Fibroblast of gingiva (primary cell): ENCODE data around the gene USP13.

Experiments
- DNase-seq: peaks from one replicate; pipeline ENCODE4 v3.0.0-alpha.2; 2011; ENCODE audit warnings: low read depth

USP13 gene

GRCh38 chr3:179697736-179698332, 45.0 kb downstream of the USP13 start:
- DNase-seq = no peak

DNA sequence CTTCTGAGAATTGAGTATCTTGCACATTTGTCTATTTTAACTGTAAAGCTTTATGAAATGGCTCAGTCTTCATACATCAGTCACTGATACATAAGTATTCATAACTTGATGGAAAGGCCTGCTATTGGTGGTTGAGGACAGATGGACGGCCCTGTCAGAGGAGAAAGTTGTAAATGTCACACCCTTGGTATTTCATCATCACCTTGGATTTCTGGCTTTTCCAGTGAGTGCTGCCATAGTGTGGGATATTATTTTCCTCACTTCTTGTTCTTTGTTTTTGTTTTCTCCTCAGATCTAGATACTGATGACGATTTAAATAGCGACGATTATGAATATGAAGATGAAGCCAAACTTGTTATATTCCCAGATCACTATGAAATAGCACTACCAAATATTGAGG, 47.9 kb downstream of the USP13 start:
- DNase-seq = no peak

DNA sequence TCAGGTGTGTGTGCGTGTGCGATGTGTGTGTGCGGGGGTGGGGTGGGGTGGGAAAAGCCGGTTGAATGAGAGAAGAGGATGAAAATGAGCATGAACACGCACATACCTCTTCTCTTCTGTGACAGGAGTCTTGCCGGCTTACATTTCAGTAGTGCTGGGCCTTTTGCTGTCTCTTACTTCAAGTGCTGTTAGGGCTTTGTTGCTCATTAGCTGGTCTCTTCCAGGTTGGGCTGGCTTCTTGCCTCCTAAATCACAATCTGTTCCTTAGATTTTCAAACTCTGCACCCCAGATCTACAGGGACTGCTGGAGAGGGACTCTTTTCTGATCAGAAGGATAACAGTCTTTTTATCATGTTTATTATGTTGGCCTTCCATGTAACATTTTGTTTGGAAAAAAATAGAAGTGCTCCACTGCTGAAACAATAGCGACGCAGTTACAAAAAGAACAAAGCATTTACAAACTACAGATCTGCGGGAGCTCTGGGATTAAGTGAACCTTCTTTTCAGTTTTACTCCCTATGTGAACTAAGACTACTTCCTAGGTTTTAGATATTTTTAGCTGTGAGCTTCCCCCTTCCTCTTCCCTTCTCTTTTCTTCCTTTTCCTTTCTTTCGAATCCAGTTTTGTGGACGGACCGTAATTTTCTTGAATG, 48.5 kb downstream of the USP13 start:
- DNase-seq = no peak

DNA sequence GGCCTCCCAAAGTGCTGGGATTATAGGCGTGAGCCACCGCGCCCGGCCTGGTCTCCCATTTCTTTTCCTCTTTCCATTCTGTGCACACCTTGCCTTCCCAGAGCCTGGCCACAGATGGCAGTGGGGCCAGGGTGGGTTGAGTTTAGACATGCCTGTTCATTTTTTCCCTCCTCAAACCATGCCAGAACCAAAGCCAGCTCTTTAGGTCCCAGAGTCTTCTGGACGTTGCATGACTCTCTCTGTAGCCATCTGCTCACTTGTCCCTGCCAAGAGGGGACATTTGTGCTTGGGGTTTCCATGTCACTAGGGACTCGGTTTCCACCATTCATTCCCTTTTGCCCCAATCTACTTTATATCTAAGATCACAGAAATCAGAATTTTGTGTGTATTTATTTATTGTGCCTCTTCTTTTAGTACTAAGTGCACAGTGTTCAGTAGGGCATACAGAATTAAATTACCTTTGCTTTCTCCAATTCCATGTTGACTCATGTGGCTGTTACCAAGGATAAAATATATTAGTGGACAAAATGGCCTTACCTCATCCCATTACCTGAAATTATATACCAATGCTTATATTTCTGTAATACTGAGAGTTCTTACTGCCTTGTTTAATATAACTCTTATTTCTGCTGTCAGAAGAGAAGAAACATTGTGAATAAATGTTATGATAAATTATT, 49.6 kb downstream of the USP13 start:
- no peak for DNase-seq

DNA sequence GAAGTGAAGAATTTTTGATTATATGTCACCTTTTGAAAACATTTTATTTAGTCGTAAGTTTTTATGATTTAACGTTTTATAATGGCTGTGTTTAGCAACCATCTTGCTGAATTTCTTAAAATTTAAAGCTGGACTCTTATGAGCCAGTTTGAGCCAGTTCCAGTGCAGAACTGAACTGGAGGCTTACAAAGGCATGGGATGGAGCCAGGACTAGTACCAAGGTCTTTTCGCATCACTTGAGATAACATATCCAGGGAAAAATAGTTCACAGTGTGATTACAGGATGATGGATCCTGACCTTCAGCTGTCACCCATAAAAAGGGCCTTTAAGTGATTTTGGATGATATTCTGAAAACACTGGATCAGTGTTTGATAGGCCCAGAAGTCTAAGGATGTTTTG, 51.0 kb downstream of the USP13 start:
- no peak for DNase-seq

- DNase-seq = peak; percentile 98
Observed at GRCh38 chr3:179706233-179706632, 53.4 kb downstream of the USP13 start.

- DNase-seq = no peak
Observed at GRCh38 chr3:179710079-179710478, 57.2 kb downstream of the USP13 start.

- peak; percentile 95 for DNase-seq
Observed at GRCh38 chr3:179713643-179714090, 60.8 kb downstream of the USP13 start.

DNA sequence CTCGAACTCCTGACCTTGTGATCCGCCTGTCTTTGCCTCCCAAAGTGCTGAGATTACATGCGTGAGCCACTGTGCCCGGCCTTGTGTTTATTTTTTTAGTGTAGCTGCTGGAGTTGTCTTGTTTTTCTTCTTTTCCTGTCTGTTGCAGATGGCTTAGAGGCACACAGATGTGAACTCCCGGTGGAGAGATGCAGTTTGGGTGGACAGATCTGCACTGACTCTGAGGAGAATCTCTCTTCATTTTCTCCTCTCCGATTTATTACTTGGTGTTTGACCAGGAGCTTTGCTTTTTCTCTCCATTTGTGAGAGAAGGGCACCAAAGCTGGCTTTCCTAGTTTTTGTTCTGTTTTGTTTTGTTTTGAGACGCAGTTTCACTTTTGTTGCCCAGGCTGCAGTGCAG, 62.7 kb downstream of the USP13 start:
- peak; percentile 30 for DNase-seq

DNA sequence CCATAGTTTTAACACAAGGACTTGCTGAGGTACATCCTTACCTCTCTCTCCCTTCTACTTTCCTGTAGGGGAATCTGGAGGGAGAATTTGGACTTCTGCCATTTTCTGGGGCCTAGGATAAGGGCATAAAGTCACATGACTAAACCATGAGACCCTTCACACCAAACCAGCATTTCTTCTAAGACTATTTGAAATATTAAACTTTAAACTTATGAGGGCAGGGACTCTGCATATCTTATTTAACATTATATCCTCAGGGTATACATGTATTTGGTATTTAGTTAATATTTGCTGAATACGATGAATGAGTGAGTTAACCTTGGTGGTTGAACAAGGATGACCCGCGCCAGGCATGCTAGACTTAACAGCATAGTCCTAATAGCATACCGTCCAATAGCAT, 63.4 kb downstream of the USP13 start:
- DNase-seq = no peak

GRCh38 chr3:179716811-179717210, 64.0 kb downstream of the USP13 start:
- peak; percentile 72 for DNase-seq

GRCh38 chr3:179717219-179717618, 64.4 kb downstream of the USP13 start:
- peak; percentile 53 for DNase-seq

DNA sequence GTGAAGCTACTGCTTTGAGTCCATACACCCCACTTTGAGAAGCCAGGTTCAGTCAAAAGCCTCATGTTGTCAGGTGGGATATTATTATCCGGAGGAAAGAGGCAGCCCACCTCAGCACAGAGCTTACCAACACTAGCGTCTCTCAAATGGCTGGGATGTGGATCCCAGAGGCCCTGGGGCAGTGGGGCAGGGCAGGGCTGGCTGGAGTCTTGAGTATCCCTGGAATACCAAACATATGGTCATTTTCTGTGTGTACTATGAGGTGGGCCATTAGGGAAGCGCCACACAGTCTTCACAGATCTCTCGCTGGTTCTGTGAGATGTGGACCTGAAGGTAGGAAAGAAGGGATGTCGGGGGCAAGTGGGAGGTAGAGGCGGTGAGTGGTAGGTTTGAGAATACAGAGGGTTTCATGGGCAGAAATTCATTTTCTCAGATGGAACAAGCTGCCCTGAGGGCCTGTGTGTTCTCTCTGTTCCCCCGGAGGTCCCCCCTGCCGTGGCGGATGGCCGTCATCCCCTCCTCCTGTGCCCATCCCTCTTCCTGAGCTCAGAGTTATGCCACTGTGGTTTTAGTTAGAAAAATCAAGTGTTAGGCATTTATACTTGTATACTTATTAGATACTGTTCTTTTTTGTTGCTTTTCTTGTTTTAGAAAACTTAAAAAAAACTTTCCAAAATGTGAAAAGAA, 66.4 kb downstream of the USP13 start:
- DNase-seq = no peak

DNA sequence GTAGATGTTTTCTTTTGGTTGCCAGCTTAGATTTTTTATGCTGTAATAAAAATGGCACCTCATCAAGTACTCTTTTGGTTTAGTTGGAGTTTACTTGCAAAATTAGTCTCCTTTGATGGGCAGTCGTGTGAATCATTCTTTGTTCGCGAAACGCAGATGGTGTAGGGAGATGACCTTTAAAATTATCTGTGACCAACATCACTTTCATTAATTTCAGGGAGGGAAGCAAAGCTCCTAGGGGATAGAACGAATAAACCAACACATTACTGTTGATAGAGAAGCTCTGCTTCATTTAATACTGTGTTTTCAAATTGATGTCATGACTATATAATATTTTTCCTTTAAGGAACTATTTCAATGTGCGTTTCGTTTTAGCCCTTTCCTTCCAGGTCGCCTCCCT, 67.4 kb downstream of the USP13 start:
- DNase-seq = no peak

DNA sequence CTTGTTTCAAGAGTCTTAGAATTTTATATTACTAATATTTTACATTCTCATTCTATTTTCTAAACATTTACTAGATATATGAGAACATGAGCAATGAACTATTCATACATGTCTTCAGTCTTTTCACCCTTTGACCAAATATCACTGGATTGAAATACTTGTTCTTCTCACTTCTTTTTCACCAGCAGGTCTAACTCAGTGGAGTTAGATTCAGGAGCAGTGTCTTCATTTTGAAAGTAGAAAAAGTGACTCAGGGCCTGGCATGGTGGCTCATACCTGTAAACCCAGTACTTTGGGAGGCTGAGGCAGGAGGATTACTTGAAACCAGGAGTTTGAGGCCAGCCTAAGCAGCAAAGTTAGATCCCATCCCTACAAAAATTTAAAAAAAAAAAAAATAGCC, 70.8 kb downstream of the USP13 start:
- DNase-seq = no peak

DNA sequence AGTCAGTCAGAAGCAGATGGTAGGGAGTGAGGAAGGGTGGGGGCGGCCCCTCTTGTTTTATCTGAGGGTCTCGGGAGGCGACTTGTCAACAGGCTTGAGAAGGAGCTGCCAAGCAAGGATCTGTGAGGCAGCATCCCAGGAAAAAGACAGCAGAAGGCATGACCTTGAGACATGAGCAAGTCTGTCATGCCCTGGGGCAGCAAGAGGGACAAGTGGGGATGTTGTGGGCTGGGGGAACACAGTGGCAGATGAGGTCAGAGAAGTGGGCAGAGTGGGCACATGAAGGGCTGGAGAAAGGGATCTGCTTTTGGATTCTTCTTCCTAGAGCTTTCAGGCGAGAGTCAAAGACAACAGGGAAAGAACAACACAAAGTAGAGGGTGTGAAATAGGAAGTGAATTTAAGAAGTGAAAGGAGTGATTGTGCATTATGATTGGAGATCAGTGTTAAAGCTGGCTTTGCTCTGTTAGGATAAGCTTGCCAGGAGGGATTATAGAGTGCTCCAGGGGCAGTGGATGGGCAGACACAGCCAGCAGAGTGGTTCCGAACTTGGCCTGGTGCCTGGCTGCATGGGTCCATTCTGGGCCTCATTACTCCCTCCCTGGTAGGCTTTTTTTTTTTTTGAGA, 73.3 kb downstream of the USP13 start:
- no peak for DNase-seq

DNA sequence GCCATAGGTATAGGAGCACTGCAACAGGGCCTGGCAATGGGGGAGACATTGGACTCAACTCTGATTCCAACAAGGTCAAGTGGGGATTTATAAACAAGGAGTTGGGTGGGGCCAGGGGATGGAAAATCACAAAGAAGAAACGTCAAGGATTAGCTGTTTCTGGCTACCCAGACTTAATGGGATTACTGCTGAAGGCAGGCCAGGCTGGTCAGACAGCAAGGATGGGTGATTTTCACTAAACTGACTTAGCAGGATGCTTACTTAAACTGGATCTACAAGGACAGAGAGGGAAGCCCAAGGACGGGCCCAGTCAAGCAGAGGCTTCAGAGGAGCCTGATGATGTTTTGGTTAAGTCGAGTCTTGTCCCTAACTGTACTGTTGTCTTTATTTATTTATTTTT, 76.2 kb downstream of the USP13 start:
- DNase-seq = no peak

DNA sequence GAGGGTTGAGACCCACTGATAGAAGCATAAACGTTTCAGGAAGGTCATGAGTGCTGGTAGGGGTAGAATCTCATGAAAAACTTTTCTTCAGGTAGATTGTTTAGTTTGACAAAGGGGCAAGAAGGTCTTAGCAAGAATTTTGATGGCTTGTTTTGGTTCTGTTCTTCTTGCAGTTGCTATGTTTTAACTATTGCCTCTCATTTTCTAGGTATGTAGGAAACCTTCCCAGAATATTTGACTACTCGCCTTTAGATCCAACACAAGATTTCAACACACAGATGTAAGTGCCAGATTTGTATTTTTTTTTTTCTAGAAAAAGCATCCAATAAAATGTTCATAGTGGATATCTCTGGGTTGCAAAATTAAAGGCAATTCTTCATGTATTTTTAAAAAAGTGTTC, 77.1 kb downstream of the USP13 start:
- peak; percentile 46 for DNase-seq

DNA sequence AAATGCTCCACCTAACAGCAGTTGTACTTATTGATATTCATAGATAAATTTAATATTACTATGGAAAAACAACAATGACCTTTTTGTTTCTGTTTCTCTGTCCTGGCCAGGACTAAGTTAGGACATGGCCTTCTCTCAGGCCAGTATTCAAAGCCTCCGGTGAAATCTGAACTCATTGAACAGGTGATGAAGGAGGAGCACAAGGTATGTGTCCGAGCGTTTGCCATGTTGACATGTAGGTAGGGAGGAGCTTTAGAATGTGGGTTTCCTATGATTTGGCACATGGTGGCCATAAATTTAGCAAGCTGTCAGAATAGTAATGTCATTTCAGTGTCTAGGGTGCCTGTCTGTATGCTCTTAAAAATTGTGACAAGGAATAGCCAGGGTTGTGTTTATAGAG, 77.7 kb downstream of the USP13 start:
- no peak for DNase-seq

- no peak for DNase-seq
Observed at GRCh38 chr3:179731544-179731943, 78.7 kb downstream of the USP13 start.

DNA sequence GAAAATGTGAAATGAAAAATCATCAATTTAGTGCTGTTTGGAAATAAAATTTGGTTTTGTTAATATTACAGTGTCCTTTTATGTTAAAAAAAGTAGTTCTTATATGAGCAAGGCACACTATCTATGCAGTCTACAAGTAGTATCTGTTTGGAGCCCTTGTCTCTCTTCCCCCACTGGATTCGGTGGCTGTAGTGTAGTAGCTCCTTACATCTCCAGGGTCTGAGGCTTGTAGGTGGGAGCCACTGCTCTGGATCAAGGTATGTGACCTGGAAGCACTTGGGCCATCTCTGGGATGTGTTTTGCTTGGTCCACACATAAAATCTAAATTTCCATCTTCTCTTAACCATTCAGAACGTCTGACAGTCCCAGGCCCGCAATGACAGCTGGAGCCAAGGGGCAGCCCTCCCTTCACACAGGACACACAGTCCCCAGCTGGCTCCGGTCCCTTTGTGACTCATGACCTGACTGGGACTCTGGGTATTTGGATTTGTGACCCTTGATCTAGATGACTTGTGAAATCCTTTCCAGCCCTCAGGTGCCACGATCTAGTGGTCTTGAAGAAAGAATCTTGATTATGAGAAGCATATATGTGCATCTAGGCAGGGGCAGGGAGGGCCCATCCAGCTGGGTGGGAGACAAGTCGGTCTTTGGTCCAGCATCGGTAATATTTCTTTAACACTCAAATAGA, 80.0 kb downstream of the USP13 start:
- DNase-seq = no peak

- no peak for DNase-seq
Observed at GRCh38 chr3:179733797-179734196, 81.0 kb downstream of the USP13 start.
